ENCODE measurements around the gene C4BPA.

DNA sequence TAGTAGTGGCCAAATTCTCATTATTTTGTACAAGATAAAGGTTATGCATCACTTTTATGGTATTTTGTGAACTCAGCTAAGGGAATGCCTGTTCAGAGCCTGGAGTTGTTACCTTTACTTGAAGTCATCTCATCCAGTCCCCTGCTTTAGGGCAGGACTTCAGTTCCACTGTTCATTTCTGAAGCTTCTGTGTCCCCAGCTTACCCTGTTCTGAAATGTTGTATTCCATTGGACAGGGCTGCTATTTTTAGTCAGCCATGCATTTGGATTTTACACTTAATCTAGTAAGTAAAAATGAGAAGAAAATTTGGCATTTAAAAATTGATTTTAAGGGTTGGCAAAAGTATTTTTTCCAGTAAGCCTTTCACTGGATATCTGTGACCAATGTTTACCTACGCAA is 27.0 kb upstream of the C4BPA start:
- TF ChIP-seq, protein P1, sequence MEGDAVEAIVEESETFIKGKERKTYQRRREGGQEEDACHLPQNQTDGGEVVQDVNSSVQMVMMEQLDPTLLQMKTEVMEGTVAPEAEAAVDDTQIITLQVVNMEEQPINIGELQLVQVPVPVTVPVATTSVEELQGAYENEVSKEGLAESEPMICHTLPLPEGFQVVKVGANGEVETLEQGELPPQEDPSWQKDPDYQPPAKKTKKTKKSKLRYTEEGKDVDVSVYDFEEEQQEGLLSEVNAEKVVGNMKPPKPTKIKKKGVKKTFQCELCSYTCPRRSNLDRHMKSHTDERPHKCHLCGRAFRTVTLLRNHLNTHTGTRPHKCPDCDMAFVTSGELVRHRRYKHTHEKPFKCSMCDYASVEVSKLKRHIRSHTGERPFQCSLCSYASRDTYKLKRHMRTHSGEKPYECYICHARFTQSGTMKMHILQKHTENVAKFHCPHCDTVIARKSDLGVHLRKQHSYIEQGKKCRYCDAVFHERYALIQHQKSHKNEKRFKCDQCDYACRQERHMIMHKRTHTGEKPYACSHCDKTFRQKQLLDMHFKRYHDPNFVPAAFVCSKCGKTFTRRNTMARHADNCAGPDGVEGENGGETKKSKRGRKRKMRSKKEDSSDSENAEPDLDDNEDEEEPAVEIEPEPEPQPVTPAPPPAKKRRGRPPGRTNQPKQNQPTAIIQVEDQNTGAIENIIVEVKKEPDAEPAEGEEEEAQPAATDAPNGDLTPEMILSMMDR (conservative IDR thresholded peaks at IDR 0.05 in 1 of 2, IDR thresholded peaks at IDR 0.05 in 1 of 2; ENCODE audit: extremely low read depth in 1 of 2, insufficient read depth in 1 of 2, low read depth in 1 of 2, low read length in 2 of 2): no peak
- no peak for TF ChIP-seq EZH2 (IDR thresholded peaks at IDR 0.05; ENCODE audit: borderline replicate concordance, low read length)
